GM19239 (cell line): ENCODE data around the gene AHRR.
A peak's percentile ranks its signal among the peaks of the same experiment; 100 is the strongest.
"Not testable (repeated sequence)": the region's sequence is repeated elsewhere in the genome, so short reads cannot be mapped to it uniquely, and the experiment has no call there.

Experiments
- DNase-seq: peaks from one replicate; pipeline ENCODE4 v3.0.0; 2011; ENCODE audit warnings: low spot score; ENCODE audit not compliant: insufficient read length
- FAIRE-seq: peaks from 2 replicates; lab custom pipeline; 2011; peaks lifted over from hg19 to GRCh38; lab: Jason Lieb, UNC

AHRR gene

DNA sequence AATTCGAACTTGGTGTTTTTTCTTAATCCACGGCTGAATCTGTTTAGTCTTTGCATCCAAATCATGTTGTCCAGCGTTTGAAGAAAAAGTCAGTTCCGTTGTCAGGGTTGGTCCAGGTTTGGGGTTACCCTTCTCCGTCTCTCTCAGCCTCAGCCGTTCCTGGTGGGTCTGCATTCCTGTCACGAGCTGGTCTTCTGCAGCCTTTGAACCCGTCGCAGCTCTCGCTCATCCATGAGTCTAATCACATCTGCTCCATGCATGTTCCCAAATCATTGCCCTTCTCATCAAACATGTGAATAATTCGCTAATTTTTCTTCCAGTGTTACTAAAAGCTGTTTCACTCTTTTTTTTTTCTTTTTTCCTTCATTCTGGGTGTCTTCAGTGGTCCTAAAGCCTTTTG lies 82.5 kb downstream of the AHRR start:
- DNase-seq, result no peak
- FAIRE-seq, result peak; percentile 53

DNA sequence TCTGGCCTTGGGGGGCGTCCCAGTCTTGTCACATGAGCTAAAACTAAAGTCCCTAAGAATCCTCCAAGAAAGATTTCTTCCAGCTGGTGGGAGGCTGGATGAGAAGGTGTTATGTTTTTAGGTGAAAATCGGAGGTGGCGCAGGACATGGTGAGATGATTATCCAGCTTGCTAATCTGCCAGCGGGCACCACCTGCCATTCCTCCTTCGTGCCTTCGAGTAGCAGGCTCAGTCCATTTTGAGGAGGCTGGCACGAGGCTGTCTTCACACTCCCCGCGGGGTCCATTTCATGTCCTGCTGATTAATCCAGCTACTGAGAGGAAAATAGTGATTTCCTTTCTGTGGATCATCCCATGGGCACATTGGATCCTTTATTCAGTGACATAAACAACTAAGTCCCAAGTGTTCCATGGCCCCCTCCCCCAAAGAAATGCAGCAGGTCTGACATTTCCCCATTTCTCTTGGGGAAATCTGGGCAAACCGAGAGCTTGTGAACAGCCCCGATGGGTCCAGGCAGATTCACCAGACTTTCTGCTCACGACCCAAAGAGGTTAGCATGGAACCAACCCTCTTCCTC lies 83.2 kb downstream of the AHRR start:
- no peak for DNase-seq
- no peak for FAIRE-seq

DNA sequence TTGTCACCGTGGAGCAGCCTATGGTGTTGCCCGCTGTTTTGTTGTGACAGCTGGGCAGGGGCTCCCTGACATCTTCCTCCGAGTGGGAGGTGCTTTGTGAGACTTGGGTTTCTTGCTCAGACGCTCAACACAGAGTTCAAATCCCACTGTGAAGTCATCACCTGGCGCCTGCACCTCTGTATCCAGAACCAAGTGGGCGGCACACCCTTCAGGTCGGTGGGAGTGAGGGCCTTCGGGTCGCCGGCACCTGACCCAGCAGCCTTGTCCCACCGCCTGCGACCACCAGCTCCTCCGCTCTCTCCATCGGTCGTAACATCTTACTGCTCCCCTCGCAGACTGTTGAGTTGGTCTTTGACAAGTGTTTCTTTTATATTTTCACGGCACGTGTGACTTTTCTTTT lies 83.9 kb downstream of the AHRR start:
- DNase-seq (no peak), FAIRE-seq (no peak)

DNA sequence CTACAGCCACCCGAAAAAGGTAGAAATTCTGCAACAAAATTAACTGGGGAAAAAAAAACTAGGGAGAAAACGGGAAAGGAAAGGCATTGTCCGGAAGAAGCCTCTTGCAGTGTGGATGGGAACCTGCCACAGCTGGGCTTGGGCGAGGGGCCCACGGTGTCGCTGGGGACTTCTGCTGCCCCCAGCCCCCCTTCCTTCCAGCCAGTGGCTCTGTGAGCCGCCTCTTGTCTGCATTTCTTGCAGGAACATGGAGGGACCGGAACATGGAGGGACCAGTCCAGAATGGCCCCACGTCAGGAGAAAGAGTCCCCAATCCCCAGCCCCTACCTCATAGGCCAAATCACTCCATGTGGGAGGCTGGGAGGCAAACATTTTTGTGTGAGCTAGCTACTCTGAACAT lies 84.5 kb downstream of the AHRR start:
- FAIRE-seq (no peak), DNase-seq (no peak)

DNA sequence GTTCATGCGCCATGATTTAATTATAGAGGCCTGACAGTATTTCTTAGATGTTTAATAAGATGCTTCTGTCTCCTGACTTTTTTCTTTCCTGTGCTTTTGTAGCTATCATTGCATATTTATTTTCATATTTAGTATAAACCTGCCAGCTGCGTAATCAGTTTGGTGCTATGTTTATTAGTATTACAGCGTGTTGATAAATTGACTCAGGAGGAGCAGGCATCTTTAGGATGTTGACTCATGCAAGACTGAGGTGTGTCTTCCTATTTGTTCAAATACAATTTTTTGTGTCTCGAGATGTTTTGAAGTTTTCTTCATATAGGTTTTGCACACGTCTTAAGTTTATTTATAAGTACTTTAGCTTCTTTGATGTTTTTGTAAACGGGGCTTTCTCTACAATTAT lies 85.5 kb downstream of the AHRR start:
- FAIRE-seq (peak; percentile 44), DNase-seq (no peak)

DNA sequence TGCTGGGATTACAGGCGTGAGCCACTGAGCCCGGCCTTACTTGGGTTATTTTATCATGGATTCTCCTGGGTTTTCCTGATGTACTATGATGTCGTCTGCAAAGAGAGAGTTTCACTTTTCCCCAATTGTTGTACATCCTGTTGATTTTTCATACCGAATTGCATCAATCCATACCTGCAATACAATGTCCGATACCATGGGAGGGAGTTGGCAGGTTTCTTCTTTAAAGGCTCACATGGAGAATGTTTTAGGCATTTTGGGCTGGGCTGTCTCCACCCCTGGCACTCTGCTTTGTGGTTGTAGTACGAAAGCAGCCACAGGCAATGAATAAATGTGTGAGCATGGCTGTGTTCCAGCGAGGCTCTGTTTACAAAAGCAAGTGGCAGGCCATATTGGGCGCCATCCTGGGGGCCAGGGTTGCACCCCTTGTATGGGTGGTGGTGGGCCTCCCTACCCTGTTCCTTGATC lies 86.3 kb downstream of the AHRR start:
- FAIRE-seq, result no peak

DNA sequence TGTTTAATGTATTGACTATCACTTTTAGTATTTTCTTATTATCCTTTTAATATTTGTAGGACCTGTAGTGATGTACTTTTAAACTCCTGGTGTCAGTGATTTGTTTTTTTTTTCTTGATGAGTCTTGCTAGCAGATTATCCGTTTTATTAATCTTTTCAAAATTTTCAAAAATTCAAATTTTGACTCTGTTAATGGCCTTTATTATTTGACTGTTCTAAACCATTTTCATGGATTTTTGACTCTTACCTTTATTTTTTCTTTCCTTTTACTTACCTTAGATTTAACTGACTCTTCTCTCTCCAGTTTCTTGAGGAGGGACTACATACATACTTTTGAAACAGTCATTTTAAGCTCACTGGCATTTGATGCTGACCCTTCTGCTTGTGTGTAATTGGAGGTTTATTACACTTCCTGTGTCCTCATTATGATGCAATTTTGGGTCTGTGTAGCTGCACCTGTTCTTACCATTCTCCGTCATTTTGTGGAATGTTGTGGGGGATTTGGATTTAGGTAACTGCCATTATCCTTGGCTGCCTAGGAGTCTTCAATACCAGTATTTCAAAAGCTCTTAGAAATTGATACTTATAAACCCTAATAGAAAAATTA lies 89.5 kb downstream of the AHRR start:
- DNase-seq (no peak), FAIRE-seq (no peak)

More for the DNA sequence above, 86.3 kb downstream of the AHRR start:
- no peak for DNase-seq

DNA sequence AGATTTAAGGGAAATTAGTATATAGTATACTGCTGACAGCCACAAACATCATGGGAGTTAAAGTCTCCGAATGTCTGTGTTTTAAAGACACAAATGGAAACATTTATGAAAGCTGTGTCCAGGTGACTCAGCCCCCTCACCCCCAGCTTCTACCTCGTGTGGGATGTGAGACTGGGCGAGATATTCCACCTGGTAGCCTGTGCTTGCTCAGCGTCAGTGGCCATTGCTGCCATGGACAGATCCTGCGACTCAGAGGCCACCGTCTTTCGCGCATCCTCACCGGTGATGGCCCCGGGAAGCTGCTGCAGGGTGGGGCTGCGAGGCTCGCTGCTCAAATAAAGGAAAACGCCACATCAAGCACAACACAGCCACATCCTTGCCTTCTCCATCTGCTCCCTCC lies 90.2 kb downstream of the AHRR start:
- DNase-seq (no peak), FAIRE-seq (no peak)

DNA sequence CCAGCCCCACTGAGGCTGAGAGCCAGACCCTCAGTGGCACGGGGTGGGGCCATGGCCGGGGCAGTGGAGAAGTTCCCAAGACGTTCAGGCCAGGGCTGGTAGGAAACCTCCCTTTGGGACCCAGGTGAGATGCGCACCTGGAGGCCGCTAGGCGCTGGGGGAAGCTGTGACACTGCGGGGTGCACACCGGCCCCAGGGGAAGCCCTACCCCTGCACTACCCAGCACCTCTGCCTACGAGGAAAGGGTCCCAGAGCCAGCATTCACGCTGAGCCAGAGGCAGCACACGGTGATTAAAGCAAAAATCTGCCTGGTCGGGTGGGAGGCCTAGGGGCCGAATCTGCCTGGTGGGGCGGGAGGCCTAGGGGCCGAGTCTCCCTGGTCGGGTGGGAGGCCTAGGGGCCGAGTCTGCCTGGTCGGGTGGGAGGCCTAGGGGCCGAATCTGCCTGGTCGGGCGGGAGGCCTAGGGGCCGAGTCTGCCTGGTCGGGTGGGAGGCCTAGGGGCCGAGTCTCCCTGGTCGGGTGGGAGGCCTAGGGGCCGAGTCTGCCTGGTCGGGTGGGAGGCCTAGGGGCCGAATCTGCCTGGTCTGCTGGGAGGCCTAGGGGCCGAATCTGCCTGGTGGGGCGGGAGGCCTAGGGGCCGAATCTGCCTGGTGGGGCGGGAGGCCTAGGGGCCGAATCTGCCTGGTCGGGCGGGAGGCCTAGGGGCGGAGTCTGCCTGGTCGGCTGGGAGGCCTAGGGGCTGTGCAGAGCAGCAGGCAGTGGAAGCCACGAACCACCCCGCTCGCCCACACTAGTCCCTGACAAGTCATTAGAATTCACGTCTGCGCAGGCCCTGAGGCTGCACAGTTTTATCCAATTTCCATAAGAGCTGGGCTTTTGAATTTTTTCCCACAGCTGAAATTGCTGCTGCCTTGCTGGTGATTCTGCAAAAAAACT lies 93.7 kb downstream of the AHRR start:
- DNase-seq, FAIRE-seq: not testable (repeated sequence)

DNA sequence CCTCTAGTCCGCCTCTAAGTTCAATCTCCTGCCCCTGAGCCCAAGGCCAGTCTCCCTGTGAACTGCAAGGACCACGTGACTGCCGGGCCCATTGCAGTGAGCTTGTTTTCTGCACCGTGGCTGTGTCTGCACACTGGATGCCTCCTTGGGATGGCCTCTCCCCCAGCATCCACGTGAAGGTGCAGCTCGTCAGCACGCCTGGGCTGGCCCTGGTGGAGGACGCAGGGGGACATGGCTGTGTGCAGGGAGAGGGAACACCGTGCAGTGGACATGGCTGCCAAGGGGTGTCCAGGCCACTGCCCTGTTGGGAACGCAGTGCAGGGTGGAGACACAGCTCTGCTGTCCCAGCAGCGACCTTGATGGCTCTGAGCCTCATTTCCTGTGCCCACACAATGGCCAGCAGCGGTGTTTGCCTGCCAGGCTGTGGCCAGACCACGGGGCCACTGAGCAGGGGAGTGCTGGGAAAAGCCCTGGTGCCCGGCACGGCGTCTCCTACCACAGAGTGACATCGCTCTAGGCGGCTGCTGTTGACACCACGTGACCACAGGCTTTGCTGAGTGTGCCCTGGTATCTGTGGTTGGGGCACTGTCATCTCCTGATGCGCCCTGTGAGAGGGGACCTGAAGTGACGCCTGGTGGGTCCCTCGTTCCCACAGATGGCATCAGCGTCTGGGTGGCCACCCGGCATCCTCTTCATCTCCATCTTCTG lies 94.6 kb downstream of the AHRR start:
- DNase-seq (no peak), FAIRE-seq (no peak)

DNA sequence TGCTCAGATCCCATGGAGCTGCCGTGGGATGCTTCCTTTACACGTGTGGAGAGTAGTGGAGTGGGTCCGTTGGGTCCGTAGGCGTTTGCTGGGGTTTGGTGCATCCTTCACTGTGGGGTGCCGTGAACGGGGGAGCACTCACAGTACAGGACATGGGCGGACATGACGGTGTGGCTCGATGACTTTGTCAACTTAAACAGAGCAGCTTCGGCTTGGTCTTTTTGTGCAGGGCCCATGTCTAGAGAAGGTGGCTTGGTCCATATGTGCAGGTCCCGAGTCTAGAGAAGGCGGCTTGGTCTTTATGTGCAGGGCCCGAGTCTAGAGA lies 95.1 kb downstream of the AHRR start:
- no peak for DNase-seq
- FAIRE-seq, result no peak

DNA sequence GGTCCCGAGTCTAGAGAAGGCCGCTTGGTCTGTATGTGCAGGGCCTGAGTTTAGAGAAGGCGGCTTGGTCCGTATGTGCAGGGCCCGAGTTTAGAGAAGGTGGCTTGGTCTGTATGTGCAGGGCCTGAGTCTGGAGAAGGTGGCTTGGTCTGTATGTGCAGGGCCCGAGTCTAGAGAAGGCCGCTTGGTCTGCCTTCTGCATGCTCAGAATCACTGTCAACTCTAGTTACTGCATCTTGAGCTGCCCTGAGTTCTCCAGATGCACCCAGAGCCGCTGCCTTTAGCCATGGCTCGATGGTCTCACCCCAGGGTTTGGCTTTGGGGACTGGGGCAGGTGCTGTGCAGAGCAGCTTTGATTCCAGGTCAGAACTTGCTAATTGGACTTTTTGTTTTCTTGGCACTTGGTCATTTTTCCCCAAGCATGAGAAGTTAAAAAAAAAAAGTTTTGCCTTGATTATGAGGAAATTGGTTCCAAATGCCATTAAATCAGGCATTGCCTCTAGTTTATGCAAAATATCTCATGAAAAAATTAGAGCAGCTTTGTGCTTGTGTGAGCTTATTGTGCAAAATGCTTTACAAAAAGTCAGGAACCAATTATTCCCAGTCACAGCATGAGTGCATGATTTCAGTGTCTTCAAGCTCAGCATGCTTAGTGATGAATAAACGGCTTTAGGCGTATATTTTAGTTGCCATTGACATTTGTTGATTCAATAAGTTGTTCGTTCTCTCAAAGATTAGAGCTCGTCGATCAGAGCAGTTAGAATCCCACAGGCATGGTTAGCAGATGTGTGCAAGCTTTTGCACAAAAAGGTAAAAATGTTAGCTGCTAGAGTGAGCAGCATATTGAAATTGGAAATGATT lies 96.0 kb downstream of the AHRR start:
- DNase-seq (no peak), FAIRE-seq (no peak)

DNA sequence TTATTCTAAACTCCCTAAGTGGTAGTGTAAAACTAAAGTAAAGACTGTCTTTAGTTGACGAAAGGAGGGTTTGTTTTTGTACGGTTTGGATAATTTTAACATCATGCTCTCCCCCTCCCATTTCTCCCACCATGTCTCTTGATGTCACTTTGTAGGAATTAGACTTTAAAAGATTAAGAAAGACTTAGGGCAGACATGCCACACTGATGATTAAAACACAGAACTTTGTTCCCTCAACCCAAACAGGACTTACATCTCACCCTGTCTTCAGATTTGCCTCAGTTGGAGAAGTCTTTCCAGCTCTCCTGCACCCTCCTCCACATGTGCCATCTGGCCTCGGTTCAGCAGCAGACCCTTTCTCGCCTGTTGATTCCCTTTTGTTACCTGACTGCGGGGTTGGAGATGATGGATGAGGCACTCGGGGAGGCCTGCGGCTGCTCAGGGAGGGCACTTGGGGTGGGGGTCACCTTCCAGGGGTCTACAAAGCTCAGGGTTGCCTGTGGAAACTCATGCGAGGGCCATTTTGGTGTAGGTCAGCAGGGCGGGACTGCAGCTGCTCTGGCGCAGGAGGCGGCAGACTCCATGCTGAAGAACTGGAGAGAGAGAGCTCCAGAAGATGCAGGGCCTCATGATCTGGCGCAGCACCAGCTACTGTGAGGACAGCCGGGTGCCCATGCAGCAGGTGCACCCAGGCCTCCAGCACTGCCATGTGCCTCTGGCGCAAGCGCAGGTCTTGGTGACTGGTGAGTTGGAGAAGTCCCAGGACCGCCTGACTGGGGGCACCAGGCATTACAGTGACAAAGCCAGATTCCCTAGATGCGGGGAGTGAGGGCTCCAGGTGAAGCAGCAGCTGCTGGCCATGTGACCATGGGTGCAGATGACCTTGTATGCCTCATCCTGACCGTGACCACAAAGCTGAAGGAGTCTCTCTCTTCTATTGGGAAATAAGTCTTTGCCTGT lies 96.9 kb downstream of the AHRR start:
- DNase-seq (no peak), FAIRE-seq (no peak)

DNA sequence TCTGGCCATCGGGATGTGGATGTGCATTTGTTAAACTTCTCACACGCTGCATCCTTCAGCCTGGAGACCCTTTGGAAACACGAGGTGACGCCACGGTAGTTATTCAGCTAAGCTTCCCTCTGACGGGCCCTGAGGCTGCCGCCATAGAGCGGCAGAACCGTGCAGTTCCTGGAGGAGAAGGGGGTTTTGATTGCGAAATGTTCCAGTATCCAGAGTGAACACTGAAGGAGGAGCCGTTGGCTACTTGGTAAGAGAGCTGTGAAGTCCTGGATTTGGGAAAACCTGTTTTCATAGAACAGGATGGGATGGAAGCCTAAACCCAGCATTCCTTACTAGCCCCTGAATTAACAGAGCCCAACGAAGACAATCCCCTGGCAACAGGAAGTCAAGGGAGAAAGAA lies 98.5 kb downstream of the AHRR start:
- DNase-seq, result no peak
- FAIRE-seq, result no peak

DNA sequence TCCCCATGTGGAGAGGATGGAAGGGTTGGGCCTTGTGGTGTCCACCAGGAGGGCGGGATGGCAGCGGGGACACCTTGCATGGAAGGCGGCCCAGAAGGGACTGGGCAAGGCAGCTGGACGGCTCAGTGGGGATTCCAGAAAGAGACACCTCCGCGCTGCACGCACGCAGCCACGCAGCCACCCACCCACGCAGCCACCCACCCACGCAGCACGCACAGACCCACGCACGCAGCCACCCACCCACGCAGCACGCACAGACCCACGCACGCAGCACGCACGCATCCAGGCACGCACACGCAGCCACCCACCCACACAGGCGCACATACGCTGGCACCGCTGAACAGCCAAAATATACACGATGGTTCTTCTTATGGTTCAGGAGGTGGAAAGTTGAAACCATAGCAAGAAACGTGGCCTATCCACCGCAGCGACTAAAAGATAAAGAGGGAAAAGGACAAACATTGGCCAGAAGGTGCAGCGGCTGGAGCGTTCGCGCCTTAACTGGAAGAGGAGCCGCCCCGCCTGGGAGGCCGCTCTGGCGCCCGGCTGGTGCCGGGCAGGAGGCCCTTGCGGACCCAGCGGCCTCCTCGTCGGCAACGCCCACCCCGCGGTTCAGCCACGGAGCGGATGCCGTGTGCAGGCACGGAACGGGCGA lies 99.2 kb downstream of the AHRR start:
- FAIRE-seq (no peak), DNase-seq (no peak)

DNA sequence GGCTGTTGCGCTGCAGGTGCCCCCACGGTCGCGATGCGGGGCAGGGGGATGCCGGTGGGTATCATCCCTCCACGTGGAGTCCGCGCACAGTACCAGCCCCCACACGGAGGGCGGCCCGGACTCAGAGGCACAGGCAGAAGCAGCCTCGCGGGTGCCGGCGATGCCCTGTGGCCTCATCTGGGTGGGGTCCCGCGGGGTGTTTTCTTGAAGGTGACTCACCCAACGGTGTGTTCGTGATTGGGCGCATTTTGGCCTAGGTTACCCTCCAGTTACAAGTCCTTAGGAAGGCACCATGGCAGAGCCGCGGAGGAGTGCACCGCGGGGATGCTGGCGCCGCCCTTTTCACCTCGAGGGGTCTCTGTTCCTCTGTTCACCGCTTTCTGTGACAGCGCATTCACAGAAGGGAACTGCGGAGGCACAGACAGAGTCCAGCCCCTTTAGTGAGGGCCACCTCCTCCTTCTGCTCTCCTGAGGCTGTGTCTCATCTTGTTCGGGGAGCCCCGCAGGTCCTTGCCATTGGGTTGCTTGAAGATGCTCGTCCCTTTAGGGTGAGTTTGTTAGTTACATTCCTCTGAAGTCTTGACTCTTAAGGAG lies 99.9 kb downstream of the AHRR start:
- FAIRE-seq, result no peak

DNA sequence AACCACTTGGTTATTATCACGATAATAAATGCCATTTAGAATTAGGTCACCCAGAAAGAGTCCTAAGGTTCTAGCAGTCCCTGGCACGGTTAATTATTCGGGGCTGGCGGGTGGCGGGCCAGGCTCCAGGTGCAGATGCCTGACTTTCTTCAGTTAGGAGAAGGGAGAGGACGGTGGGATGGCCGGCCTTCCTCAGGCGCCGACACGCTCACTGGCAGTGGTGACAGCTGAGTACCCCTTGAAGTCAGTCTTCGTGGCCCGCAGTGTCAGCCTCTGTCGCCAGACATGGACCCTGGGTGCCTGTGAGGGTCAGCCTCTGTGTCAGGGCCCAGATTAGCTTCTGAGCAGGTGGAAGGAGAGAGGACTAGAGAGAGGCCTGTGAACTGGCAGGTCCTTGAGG lies 100.4 kb downstream of the AHRR start:
- FAIRE-seq (no peak), DNase-seq (no peak)

More for the DNA sequence above, 99.9 kb downstream of the AHRR start:
- no peak for DNase-seq
